Urothelium cell line (cell line): Measurements from ENCODE around the gene TNFRSF13B.
"Not testable (repeated sequence)": the region's sequence is repeated elsewhere in the genome, so short reads cannot be mapped to it uniquely, and the experiment has no call there.

ENCODE experiments used
- DNase-seq: peaks from one replicate; pipeline ENCODE4 v3.0.0; 2011; ENCODE audit warnings: low spot score, mixed read lengths
- FAIRE-seq: peaks from 2 replicates; lab custom pipeline; 2011; peaks lifted over from hg19 to GRCh38; lab: Jason Lieb, UNC

Gene TNFRSF13B

GRCh38 chr17:17007891-17008290, 36.0 kb upstream of the TNFRSF13B start:
- not testable (repeated sequence) for DNase-seq, FAIRE-seq

DNA sequence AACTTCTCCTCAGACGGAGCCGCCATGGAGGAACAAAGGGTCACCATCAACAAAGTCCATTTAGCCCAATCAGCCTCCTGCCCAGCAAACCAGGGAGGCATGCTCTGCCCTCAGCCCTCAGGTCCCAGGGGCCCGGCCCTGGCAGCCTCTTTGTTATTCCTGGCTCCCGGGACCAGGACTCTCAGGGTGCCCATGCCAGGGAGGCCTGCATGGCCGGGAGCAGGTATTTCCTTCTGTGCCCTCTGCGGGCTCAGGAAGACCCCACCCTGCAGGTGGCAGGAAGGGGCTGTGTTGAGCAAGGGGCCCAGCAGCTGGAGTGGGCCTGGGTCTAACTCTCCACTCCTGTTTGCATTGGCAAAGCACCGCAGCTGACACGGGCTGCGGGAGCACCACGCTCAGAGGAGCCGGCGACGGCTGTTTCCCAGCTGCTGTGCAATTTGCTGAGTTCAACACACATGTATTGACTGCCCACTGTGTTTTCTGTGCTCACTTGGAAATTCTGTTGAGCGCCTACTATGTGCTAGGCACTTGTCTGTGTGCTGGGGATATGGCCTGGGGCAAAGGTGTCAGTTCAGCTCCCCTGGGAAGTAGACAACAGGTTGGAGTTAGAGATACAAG, 33.2 kb upstream of the TNFRSF13B start:
- FAIRE-seq, result peak; percentile 20
- not testable (repeated sequence) for DNase-seq

- FAIRE-seq (no peak), DNase-seq (no peak)
These were observed 32.5 kb upstream of the TNFRSF13B start for GRCh38 chr17:17004251-17004996.

GRCh38 chr17:17002731-17003715, 31.1 kb upstream of the TNFRSF13B start:
- DNase-seq, FAIRE-seq: not testable (repeated sequence)

- FAIRE-seq (peak; percentile 65), DNase-seq (peak; percentile 83)
These were observed 30.1 kb upstream of the TNFRSF13B start for GRCh38 chr17:17001874-17002520.

GRCh38 chr17:17001076-17001777, 29.3 kb upstream of the TNFRSF13B start:
- no peak for FAIRE-seq
- no peak for DNase-seq

DNA sequence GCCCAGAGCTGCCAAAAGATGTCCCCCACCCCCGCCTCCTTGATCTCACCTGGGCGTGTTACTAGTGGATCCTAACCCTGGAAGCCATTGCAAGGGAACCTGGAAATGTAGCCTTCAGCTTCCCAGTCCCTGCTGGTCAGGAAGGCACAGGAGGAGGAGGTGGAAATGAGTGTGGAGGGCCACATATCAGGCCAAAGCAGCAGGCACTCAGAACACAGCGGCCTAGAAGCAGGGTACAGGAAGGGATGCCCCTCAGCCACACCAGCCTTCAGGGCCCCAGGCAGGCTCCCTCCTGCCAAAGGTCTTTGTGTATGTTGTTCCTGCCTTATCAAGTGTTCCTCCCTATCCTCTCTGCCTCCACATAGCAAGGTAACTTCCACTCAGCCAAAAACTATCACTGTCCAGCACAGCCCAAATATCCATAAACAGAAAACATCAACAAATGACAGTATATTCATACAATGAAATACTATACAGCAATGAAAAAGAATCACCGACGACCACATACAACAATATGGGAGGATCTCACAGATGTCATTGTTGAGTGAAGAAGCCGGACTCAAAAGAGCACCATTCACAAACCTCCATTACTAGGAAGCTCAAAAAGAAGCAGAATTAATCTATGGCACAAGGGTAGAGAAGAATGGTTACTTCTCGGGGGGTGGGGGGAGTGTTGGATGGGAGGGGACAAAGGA, 28.2 kb upstream of the TNFRSF13B start:
- DNase-seq (no peak), FAIRE-seq (no peak)

GRCh38 chr17:16997514-16998429, 25.9 kb upstream of the TNFRSF13B start:
- DNase-seq (no peak), FAIRE-seq (no peak)

GRCh38 chr17:16996726-16997125, 24.8 kb upstream of the TNFRSF13B start:
- not testable (repeated sequence) for FAIRE-seq

GRCh38 chr17:16995930-16996329, 24.0 kb upstream of the TNFRSF13B start:
- no peak for FAIRE-seq

More at GRCh38 chr17:16996726-16997125, 24.8 kb upstream of the TNFRSF13B start:
- DNase-seq, result not testable (repeated sequence)

GRCh38 chr17:16994631-16995030, 22.7 kb upstream of the TNFRSF13B start:
- DNase-seq, result no peak
- no peak for FAIRE-seq

More at GRCh38 chr17:16995930-16996329, 24.0 kb upstream of the TNFRSF13B start:
- DNase-seq, result no peak

- FAIRE-seq (no peak), DNase-seq (peak; percentile 77)
These were observed 19.6 kb upstream of the TNFRSF13B start for GRCh38 chr17:16991349-16992009.

- FAIRE-seq (no peak), DNase-seq (no peak)
These were observed 18.3 kb upstream of the TNFRSF13B start for GRCh38 chr17:16989953-16990860.

DNA sequence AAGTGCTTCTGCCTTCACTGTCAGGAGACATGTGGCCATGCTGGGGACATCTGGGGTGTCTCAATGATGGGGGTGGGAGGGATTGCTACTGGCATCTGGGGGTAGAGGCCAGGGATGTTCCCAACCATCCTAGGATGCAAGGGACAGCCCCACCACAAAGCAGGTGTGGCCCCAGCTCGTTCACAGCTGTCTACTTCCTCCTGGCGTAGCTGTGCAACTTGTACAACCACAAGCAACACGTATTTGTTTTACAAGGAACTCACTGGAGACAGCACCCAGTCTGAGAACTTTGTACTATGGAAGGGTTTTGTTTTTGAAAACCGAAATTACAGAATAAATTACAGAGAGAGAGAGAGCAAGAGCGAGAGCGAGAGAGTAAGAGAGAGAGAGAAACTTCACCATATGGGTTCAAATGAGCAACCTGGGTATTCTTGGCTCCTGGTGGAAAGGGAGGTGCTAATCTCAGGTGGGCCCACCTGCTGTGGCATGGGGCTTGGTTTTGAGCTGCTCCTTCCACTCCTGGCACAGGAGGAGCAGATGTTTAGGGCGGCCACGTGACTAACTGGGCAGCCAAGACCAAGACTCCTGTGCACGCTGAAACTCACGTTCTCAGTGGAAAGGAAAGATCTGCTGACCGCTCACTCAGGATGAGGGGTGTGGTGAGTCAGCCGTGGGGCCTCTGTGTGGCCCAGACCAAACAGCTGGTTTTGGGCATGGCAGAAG, 17.5 kb upstream of the TNFRSF13B start:
- no peak for FAIRE-seq
- DNase-seq, result no peak

DNA sequence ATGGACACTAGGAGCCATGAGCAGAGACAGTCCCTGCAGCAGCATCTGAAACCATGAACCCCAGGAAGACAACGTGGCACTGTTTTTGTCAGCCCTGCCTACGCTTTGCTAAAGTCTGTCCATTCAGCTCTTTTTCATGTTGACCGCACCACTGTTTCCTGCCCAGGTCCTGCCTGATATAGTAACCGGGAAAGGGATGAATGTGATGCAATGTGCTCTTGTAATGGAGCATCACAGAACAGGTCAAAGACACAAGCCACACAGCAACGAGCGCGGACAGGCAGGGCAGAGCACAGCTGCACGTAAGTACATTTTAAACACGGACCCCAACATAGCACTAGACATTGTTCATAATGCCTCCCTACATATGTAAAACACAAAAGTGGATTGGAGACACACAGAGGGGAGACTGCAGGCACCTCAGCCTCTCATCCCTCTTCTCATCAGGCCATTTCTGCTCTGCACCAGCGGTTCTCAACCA, 16.9 kb upstream of the TNFRSF13B start:
- DNase-seq (no peak), FAIRE-seq (no peak)
